ENCODE results near the gene CARS1.

Gene CARS1

DNA sequence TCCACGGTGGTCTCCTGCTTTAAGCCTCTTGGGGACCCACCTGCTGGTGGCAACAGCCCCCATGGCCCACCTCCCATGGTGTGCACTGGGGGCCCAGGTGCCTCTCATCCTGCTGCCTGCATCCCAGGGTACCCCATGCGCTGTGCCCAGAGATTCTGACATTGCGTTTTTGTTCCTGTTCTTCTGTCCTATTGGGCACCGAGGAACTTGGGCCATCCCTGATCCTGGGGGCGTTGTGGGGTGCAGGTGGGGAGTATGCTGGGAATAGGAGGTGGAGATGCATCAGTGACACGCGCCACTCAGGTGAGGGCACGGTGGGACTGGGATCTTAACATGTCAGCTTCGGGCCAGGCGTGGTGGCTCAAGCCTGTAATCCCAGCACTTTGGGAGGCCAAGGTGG lies 52.7 kb downstream of the CARS1 start:
- TF ChIP-seq CTCF (conservative IDR thresholded peaks at IDR 0.05; ENCODE audit: low read length): no peak
- H3K4me3 ChIP-seq (ENCODE audit: low read length): no peak overlapping the region
- DNase-seq (ENCODE audit: low read depth): no peak

DNA sequence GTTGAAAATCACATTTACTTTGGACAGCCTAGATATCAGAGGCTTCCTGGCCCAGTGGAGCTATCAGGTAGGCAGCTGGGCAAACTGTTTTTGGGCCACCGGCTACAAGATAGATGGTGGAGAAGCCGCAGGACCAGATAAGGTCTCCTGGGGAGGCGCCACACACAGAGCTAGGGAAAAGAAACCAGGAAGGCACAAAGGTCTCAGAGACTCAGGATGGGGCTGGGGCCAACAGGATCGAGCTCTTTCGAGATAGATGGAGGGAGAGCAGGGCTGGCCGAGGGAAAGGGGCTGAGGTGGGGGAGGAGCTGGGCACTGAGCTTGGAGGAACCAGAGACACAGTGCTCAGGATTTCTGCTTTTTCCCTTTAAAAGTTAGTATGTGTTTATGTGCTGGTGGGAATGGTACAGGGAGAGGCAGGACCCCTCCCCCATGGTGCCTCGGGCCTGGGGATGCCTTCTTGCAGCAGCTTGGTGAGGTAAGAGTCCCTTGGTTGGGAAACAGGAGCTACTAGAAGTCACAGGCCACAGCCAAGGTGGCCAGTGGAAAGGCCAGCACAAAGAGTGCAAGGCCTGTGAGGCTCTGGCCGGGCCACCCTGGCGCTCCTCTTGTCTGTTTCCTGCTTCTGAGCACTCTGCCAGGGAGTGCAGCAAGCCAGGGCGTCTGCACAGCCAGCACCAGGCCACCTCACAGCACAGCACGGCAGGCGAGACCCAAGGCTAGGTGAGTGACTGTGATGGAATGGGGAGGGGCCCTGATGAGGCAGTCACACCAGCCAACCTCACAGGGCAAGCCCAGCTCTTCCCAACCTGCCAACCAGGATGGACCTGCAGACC lies 53.6 kb downstream of the CARS1 start:
- TF ChIP-seq CTCF (conservative IDR thresholded peaks at IDR 0.05; ENCODE audit: low read length): no peak
- DNase-seq (ENCODE audit: low read depth): no peak
- H3K4me3 ChIP-seq (ENCODE audit: low read length): no peak overlapping the region

GRCh38 chr11:3002871-3003270 lies 54.4 kb downstream of the CARS1 start:
- TF ChIP-seq CTCF (conservative IDR thresholded peaks at IDR 0.05; ENCODE audit: low read length): no peak
- no peak for DNase-seq (ENCODE audit: low read depth)
- no peak overlapping the region for H3K4me3 ChIP-seq (ENCODE audit: low read length)

DNA sequence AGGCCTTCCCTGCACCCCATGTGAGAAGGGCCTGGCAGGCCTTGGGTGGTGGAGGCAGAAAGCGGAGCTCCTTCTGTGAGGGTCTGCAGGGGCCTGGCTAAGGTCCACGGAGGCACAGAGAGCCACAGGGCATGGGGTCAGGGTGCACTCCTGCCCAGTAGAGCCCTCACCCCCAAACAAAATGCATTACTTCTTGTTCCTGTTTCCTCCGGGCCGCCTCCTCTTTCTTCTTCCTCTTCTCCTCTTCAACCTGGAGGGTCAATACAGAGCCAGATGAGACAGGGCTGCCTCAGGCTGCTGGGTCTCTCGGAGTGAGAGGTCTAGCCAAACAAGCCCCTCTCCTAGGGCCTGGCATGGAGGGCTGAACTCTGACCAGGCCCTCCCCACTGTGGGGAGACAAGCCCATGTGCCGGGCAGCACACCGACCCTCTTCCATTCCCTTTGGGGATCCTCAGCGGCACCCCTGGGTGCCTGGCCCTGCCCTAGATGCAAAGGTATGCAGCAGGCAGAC lies 54.8 kb downstream of the CARS1 start:
- no peak for TF ChIP-seq CTCF (conservative IDR thresholded peaks at IDR 0.05; ENCODE audit: low read length)
- no peak overlapping the region for H3K4me3 ChIP-seq (ENCODE audit: low read length)
- DNase-seq (ENCODE audit: low read depth): no peak

- DNase-seq (ENCODE audit: low read depth): no peak
- no peak overlapping the region for H3K4me3 ChIP-seq (ENCODE audit: low read length)
- no peak for TF ChIP-seq CTCF (conservative IDR thresholded peaks at IDR 0.05; ENCODE audit: low read length)
Observed at GRCh38 chr11:3001496-3001895, 55.7 kb downstream of the CARS1 start.

- H3K4me3 ChIP-seq (ENCODE audit: low read length): no peak overlapping the region
- DNase-seq (ENCODE audit: low read depth): no peak
- TF ChIP-seq CTCF (conservative IDR thresholded peaks at IDR 0.05; ENCODE audit: low read length): no peak
Observed at GRCh38 chr11:3000032-3000961, 56.9 kb downstream of the CARS1 start.

Measured in AG10803 (cell line).